Measurements from ENCODE around the gene FSTL4.

DNA sequence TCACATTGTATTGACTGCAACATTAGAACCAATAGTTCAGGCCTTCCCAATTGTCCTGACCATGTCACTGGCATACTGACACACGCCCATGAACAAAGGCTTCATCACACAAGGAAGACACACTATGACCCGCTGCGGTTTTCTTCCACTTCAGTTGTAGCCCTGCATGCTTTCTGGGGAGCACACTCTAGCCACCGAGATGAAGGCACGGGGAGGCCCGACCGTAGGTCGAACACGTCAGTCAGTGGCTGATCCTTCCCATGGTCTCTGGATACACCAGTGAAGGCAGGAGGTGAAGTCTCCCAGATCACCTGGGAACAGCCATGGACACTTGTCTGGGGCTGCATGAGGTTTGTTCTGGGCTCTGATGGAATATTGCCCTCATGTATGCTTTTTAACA lies 224.7 kb downstream of the FSTL4 start:
- TF ChIP-seq, protein P1, sequence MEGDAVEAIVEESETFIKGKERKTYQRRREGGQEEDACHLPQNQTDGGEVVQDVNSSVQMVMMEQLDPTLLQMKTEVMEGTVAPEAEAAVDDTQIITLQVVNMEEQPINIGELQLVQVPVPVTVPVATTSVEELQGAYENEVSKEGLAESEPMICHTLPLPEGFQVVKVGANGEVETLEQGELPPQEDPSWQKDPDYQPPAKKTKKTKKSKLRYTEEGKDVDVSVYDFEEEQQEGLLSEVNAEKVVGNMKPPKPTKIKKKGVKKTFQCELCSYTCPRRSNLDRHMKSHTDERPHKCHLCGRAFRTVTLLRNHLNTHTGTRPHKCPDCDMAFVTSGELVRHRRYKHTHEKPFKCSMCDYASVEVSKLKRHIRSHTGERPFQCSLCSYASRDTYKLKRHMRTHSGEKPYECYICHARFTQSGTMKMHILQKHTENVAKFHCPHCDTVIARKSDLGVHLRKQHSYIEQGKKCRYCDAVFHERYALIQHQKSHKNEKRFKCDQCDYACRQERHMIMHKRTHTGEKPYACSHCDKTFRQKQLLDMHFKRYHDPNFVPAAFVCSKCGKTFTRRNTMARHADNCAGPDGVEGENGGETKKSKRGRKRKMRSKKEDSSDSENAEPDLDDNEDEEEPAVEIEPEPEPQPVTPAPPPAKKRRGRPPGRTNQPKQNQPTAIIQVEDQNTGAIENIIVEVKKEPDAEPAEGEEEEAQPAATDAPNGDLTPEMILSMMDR (IDR thresholded peaks at IDR 0.05), result no peak
- no peak for TF ChIP-seq POLR2AphosphoS5 (IDR thresholded peaks at IDR 0.05)
